NB4 (cell line): ENCODE measurements around the gene CCDC158.
A peak's percentile ranks its signal among the peaks of the same experiment; 100 is the strongest.

ENCODE experiments used
- DNase-seq: peaks from one replicate; pipeline ENCODE4 v3.0.0; 2010; ENCODE audit warnings: low read depth
- H3K4me3 ChIP-seq: one replicate; pipeline ENCODE4 v1.5.1; 2011; ENCODE audit warnings: mild to moderate bottlenecking, low read depth, low read length, moderate library complexity
- CTCF ChIP-seq: IDR thresholded peaks from one replicate; pipeline ENCODE4 v1.5.1; 2012; ENCODE audit warnings: low read depth, low read length
- MAX ChIP-seq: IDR thresholded peaks from 2 replicates; pipeline ENCODE4 v1.6.1; 2011; ENCODE audit warnings: low read depth, low read length
- MYC ChIP-seq: IDR thresholded peaks from 2 replicates; pipeline ENCODE4 v1.6.1; 2011; ENCODE audit warnings: low read depth, low read length
- POLR2A ChIP-seq: IDR thresholded peaks from 2 replicates; pipeline ENCODE4 v1.6.1; 2011; ENCODE audit warnings: mild to moderate bottlenecking; ENCODE audit not compliant: insufficient read length; ENCODE audit errors: extremely low read depth

Gene CCDC158

GRCh38 chr4:76310683-76311082 is 110.3 kb downstream of the CCDC158 start:
- H3K4me3 ChIP-seq: no peak overlapping the region
- no peak for DNase-seq
- TF ChIP-seq CTCF (no peak), POLR2A (no peak), MYC (no peak), MAX (no peak)

- TF ChIP-seq CTCF: no peak
- TF ChIP-seq POLR2A: no peak
- no peak for TF ChIP-seq MAX
- TF ChIP-seq MYC: no peak
- H3K4me3 ChIP-seq: no peak overlapping the region
- no peak for DNase-seq
Measured at GRCh38 chr4:76309939-76310550, 110.9 kb downstream of the CCDC158 start.

GRCh38 chr4:76308548-76308947 is 112.4 kb downstream of the CCDC158 start:
- no peak for DNase-seq
- H3K4me3 ChIP-seq: no peak overlapping the region
- no peak for TF ChIP-seq POLR2A
- TF ChIP-seq CTCF: no peak
- no peak for TF ChIP-seq MYC
- TF ChIP-seq MAX: no peak

- H3K4me3 ChIP-seq: peak overlapping the region; percentile 76
- TF ChIP-seq POLR2A (no peak), MYC (no peak), CTCF (no peak), MAX (no peak)
- no peak for DNase-seq
Measured at GRCh38 chr4:76307660-76308014, 113.3 kb downstream of the CCDC158 start.

GRCh38 chr4:76306882-76307659 is 113.9 kb downstream of the CCDC158 start:
- peak; percentile 76 for DNase-seq
- H3K4me3 ChIP-seq: peak overlapping the region; percentile 76
- peak; percentile 32 for TF ChIP-seq CTCF
- TF ChIP-seq POLR2A: no peak
